Measurements from ENCODE around the gene HOXA9. TPM values are rescaled to one million over a fixed set of nuclear protein-coding genes. Genes with fewer than 3 reads are reported as not detected.

HOXA9 gene
- polyA plus RNA-seq, 2 of the 4 experiments (the other 2 are of a cell fraction) = 1.4 TPM

DNA sequence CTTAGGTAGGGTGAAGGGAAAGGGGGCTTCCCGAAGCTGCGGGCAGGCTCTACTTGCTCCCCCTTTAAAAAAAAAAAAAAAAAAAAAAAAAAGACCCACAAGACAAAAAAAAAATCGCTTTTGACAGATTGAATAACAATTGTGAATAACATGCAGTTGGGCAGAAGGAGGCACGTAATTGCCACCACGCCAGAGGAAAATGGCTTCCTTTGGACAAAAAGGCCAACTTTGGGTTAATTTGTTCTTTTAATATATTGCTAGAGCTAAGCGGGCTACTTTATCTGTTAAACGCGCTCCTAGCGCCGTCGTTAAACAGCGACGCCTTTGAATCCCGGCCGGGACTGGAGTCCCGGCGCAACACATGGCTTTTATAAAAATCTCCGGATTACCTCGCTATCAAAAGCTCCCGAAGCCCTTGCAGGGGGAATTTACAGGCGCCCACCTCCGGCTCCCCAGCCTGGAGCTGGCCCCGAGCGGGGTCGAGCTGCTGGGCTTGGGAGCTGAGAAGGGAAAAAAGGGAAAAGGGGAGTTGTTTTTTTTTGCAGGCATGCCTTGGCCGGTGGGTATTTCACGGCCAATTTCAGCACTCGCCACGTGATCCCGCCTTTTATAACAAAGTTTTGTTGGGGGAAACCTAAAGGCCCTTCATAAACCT, 18.5 kb upstream of the HOXA9 start:
- WGBS (ENCODE audit: missing lambda C conversion rate) = 60% methylated on average over 30 of the region's 30 CpGs
- TF ChIP-seq, protein P1, sequence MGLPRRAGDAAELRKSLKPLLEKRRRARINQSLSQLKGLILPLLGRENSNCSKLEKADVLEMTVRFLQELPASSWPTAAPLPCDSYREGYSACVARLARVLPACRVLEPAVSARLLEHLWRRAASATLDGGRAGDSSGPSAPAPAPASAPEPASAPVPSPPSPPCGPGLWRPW (IDR thresholded peaks at IDR 0.05) = no peak
- no peak for TF ChIP-seq FOSL2 (IDR thresholded peaks at IDR 0.05)
- no peak for TF ChIP-seq FOSL2 (CRISPR knock-in tag; IDR thresholded peaks at IDR 0.05)
- peak; percentile 54 for TF ChIP-seq USF2 (IDR thresholded peaks at IDR 0.05)
- peak; percentile 59; the same call in 1 of the 2 replicates for TF ChIP-seq MAX (IDR thresholded peaks at IDR 0.05)
- Histone ChIP-seq H3K9me3 (no peaks in the 10 kb centered on the region), H3K4me2 (peak overlapping the region; percentile 77), H3K4me1 (peaks cover 27% of the 10 kb centered on the region), H3K4me3 (peak overlapping the region; percentile 49), H3K27ac (peak overlapping the region; percentile 69 to 94)
- DNase-seq (ENCODE audit: low read depth in 1 of 2, low spot score in 1 of 2) (no peak), FAIRE-seq (no peak), ATAC-seq (no peak)
- ChIA-PET CTCF (interaction anchor here (1.5 to 4.2 kb wide), 2 partner anchors 12 to 873 kb away, joined by 3 to 27 read pairs; no protein-coding TSS in a partner anchor), POLR2A (interaction anchor here (0.7 kb wide), 1 partner anchor 9 kb away, joined by 4 read pairs; no protein-coding TSS in a partner anchor)

DNA sequence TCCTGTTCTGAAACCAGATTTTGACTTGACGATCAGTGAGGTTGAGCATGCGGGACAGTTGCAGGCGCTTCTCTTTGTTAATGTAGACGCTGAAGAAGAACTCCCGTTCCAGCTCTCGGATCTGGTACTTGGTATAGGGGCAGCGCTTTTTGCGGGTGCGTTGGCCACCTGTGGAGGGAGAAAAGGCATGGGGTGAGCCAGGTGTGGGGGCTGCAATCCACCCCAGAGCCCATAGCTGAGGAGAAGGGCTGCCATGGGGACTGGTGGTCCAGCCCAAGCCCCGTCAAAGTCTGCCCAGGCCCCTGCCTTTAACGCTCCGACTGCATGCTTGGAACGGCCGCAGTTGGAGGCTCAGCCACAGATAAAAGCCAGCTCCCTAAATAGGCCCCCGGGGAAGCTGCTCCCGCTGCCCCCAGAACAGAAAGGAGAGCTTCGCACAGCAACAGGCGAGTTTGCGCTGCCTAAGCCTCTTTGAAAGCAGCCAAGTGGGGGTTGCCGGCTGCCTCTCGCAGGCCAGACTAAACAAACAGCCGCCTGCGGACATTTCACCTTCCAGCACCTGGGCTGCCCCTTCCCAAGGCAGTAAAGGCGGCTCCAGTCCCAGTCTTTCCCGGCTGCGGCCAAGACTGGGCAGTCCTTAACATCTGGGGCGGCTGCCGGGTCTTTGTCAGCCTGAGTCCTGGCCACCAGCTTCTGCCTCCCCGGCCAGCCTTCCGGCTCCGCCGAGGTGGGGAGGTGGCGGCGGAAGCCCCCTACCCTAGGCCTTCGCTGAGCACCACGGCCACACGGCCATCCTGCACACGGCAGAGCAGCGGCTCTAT, 17.7 kb upstream of the HOXA9 start:
- no peak for FAIRE-seq
- TF ChIP-seq FOSL2 (IDR thresholded peaks at IDR 0.05) (no peak), FOSL2 (CRISPR knock-in tag; IDR thresholded peaks at IDR 0.05) (no peak), POLR2A (IDR thresholded peaks at IDR 0.05; ENCODE audit: low read length) (no peak), HEYL (CRISPR knock-in tag; IDR thresholded peaks at IDR 0.05) (no peak), HOXB5 (CRISPR knock-in tag; IDR thresholded peaks at IDR 0.05) (no peak), RARB (CRISPR knock-in tag; IDR thresholded peaks at IDR 0.05) (no peak), MAZ (IDR thresholded peaks at IDR 0.05; ENCODE audit: borderline replicate concordance, low read depth, low read length) (no peak), PBX3 (IDR thresholded peaks at IDR 0.05) (no peak), CEBPB (IDR thresholded peaks at IDR 0.05) (no peak), ZSCAN20 (CRISPR knock-in tag; IDR thresholded peaks at IDR 0.05) (no peak), EHF (CRISPR knock-in tag; IDR thresholded peaks at IDR 0.05) (no peak), ZFP36 (IDR thresholded peaks at IDR 0.05; ENCODE audit: borderline replicate concordance, partially characterized antibody) (no peak)
- Histone ChIP-seq H3K4me1 (peaks cover 27% of the 10 kb centered on the region), H3K4me3 (no peak overlapping the region), H3K4me2 (peak overlapping the region; percentile 77), H3K9me3 (no peaks in the 10 kb centered on the region), H3K27ac (peak overlapping the region in 1 of 2 experiments; percentile 30; a peak in 1 of 6 replicates)
- CTCF ChIA-PET = interaction anchor here (1.2 to 2.1 kb wide), 5 partner anchors 12 to 874 kb away, joined by 3 to 6 read pairs (median 3); no protein-coding TSS in a partner anchor
- no peak for ATAC-seq
- WGBS (ENCODE audit: missing lambda C conversion rate) = 97% methylated on average over 32 of the region's 39 CpGs
- POLR2A ChIA-PET = no interaction called here
- no peak for DNase-seq (ENCODE audit: low read depth in 1 of 2, low spot score in 1 of 2)

- Histone ChIP-seq H3K4me3 (no peak overlapping the region), H3K4me1 (peaks cover 27% of the 10 kb centered on the region), H3K4me2 (no peak overlapping the region), H3K9me3 (no peaks in the 10 kb centered on the region), H3K27ac (no peak overlapping the region)
- 77% methylated on average over 4 of the region's 4 CpGs for WGBS (ENCODE audit: missing lambda C conversion rate)
- FAIRE-seq = no peak
- ATAC-seq = no peak
- no peak for TF ChIP-seq BHLHE40 (IDR thresholded peaks at IDR 0.05; ENCODE audit: low read depth, low read length)
- no peak for TF ChIP-seq HEYL (CRISPR knock-in tag; IDR thresholded peaks at IDR 0.05)
- TF ChIP-seq, protein P2, sequence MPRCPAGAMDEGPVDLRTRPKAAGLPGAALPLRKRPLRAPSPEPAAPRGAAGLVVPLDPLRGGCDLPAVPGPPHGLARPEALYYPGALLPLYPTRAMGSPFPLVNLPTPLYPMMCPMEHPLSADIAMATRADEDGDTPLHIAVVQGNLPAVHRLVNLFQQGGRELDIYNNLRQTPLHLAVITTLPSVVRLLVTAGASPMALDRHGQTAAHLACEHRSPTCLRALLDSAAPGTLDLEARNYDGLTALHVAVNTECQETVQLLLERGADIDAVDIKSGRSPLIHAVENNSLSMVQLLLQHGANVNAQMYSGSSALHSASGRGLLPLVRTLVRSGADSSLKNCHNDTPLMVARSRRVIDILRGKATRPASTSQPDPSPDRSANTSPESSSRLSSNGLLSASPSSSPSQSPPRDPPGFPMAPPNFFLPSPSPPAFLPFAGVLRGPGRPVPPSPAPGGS (IDR thresholded peaks at IDR 0.05) = no peak
- no peak for TF ChIP-seq POLR2A (IDR thresholded peaks at IDR 0.05; ENCODE audit: low read length)
- ChIA-PET CTCF (interaction anchor here (1.2 to 2.1 kb wide), 5 partner anchors 9 to 53 kb away, joined by 3 to 6 read pairs (median 5); no protein-coding TSS in a partner anchor), POLR2A (no interaction called here)
- no peak for DNase-seq (ENCODE audit: low read depth in 1 of 2, low spot score in 1 of 2)
Measured at GRCh38 chr7:27182285-27182841, 17.0 kb upstream of the HOXA9 start.

Data from A549 (cell line).